Glomerular visceral epithelial cell (primary cell): Measurements from ENCODE around the gene FARP1.

ENCODE experiments used
- DNase-seq: peaks from one replicate; pipeline ENCODE4 v3.0.0-alpha.2; 2016; ENCODE audit errors: extremely low spot score

FARP1 gene

DNA sequence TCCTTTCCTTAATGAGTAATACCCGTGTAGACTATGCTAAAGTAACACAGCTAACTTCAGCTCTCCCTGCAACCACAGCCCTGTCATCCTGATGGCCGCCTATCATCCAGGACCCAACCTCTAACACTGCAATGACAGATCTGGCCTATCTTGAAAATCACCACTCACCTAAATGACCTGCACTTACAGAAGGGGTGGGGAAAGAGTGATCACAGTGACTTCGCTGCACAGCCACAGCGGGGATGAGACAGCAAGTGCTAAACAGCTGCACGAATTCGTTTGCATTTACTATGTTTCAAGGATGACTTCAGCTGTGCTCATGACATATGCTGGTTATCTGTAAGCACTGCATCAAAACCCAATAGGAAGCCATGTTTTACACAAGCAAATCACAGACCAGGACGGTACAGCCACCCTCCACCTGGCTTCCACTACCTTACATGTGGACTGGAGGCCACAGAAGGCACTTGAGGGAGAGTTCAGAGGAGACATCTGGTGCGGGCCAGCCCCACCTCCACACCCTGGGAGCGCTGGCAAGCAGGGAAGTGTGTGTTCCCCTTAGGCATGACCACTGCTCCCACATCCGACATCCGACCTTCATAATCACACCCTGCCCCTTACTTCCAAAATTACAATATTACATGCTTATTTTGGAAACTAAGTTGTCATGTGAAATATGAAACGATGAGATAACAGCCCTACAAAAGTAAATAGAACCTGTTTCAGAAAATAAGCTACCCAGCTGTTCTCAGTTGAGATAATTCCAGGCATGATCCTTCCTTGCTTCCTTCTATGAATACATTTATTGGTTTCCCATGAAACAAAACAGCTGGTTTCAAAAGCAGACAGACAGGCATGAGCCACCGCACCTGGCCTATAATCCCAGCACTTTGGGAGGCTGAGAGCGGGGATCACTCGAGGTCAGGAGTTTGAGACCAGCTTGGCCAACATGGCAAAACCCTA, 338.3 kb downstream of the FARP1 start:
- DNase-seq, result no peak

DNA sequence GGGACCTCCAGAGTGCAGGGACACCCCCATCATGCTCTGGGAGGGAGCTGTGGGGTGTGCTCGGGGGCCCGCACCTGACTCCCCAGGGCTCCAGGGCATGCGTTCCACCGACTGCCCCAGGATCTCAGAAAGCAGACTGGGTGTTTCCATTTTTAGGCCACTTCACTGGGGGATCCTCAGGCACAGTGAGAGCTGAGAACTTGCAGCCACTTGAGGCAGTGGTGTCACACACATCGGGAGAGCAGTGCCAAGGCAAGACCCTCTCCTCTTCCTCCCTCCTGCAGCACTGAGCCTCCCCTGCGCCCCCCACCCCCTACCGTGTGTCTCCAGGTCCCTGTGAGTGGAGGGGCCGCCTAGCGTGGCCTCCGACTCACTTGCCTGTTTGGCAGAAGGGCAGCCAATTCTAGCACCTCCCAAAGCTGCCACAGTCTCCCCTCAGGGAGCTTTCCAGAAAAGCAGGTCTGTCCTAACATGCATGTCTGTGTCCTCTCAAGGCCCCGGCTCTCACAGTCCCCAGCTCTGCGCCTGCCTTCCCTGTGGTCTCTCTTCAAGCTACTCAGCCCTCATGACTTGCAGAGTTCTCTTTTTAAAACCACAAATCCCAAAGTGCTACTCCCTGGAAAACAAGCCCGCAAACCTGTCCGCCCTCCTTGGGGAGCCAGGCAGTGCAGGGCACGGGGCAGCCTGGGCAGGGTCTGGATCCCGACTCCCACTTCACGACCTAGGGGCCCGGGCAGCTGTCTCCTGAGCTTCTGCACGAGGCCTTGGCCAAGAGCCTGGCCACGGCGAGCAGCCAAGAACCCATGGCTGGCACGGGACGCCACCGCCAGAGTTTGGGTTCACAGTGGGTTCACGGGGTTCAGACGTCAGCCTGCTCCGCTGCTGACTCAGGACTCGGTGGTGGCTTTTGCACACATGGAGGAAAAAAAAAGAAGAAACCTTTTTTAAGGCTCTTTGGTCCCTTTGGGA, 339.9 kb downstream of the FARP1 start:
- DNase-seq, result peak; percentile 77

- DNase-seq, result no peak
Observed at GRCh38 chr13:98483601-98484288, 340.9 kb downstream of the FARP1 start.

- DNase-seq, result peak; percentile 98
Observed at GRCh38 chr13:98484289-98485219, 341.7 kb downstream of the FARP1 start.

DNA sequence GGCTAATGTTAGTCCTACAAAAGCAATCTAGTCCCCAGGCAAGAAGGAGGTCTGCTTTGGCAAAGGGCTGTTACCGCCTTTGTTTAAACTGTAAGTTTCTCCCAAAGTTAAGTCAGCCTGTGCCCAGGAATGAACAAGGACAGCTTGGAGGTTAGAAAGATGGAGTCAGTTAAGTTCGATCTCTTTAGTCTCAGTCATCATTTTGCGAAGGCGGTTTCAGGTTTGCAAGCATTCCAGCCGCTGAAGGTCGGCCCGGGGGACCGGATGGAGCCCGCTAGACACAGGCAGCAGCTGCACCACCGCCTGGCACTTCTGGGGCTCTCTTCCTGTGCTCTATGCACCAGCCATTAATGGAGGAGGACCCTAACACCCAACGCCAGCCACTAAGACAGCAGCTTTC, 342.7 kb downstream of the FARP1 start:
- no peak for DNase-seq

- no peak for DNase-seq
Observed at GRCh38 chr13:98486412-98486811, 343.5 kb downstream of the FARP1 start.

DNA sequence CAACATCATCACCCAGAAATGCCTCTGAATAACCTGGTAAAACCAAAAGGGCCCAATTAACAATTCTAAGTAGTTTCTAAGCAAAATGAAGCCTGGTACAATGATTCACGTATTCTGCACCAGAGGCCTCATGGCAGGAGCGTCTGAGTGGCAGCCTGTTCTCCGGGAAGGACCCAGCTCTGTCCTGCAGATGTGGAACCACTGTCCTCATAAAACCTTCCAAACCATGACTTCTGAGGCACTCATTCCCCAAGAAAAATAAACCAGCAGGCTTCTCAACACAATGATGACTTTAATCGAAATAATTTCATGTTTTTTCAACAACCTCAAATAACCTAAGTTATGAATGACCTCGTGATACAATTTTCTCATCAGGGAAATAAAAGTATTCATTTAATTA, 344.1 kb downstream of the FARP1 start:
- DNase-seq, result no peak

DNA sequence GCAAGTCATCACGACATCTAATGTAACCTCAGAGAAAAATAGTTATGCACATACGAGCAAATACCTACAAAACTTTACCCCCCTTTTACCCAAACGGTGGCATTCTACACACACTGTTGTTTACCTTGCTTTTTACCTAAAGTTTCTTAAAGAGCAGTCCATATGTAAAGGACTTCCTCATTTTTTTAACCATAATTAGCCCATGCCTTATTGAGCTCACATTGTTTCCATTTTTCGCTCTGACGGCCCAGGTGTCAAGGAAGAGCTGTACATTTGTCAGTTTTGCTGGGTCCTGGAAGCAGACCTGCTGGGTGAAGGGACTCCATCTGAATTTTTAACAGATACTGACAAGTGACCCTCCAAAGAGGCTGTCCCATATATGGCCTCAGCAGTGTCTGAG, 344.6 kb downstream of the FARP1 start:
- DNase-seq, result no peak

DNA sequence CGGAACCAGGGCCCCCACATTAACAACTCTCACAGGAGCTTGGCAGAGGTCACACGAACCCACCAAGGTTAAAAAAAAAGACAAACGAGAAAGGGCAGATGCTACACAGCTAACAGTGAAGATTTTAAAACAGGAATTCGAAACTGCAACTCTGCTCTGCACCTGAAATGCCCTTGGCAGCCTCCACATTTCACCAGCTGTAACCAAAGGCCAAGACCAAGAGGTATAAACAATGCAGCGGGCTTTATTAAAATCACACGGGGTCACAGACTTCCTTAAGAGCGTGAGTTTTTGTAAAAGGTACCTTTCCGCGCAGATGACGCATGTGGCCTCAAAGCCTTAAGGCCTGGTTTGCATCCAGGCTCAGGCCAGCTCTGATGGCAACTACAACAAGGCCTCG, 345.8 kb downstream of the FARP1 start:
- no peak for DNase-seq

DNA sequence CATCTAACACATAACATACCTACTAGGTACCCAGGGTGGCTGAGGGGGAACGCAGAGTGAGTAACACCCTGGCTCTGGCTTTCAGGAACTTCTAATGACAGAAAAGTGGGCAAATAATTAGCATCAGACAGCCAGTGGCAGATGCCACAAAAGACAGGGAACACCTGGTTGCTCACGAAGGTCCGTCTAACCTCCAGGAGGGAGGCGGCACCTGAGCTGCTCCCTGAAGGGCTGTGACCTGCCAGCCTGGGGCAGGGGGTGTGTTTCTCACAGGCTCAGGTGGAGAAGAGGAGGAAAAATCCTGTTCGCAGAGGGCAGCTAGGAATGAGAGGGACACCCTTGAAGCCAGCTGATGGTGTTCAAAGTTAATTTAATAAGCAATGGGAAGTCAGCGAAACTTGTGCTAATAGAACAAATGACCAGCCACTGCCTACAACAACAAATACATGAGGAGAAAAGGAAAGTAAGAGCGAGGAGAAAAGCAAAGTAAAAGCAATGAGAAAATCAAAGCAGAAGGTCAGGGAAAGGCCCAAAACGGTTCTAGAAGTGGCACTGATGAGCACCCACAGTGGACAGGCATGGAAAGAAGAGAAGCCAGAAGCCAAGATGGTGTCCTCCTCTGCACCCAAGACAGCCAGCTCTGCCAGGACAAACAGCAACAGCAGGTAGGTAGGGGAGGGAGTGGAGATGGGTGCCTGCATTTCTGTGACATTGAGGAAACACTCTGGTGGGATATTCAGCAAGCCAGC, 346.7 kb downstream of the FARP1 start:
- DNase-seq, result no peak

DNA sequence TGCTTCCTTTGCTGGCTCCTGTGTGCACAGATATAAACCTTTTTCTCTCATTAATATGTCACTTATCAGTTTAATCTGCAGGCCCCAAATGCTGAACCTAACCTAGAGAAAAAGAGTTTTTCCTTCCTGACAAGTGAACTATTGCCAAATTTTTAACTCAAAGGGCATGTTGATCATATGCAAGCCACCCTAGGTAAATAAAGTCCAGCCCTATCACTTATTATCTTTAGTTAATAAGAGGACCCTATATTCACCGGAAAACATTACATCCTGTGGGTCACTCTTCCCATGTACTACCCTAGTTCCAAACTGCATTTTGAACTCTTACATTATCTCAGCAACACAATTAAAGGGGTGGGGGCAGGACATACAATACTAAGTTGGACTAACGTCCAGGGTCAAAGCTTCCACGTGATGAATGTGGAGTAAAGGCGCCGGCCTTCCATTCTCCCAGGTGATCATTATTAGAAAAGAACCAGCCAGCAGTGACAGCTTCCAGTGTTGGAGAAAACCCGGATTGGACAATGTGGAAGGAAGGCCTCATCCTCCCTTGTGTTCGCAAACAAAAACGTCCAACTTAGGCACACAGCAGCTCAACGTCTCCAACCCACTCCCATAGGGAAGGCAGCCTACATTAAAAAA, 347.4 kb downstream of the FARP1 start:
- DNase-seq, result no peak

DNA sequence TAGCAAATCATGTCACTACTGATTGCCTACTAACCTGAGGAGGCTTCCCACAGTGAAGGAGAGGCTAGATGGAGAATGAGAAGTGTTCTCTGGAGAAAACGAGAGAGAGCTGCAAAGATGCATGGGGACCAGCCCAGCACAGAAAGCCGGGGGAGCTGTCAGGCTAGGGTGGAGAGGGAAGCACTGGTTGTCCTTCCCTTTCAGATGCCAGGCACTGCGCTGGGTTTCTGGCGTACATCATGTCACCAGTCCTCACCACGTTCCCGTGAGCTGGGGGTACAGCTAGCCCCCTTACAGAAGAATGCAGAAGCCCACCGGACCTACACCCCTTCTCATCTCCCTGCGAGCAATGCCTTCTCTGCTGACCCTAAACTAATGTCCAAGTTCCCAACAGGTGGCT, 348.0 kb downstream of the FARP1 start:
- DNase-seq, result no peak

- no peak for DNase-seq
Observed at GRCh38 chr13:98492335-98493041, 349.6 kb downstream of the FARP1 start.

GRCh38 chr13:98493042-98493712, 350.3 kb downstream of the FARP1 start:
- DNase-seq, result no peak

GRCh38 chr13:98494769-98495168, 351.9 kb downstream of the FARP1 start:
- no peak for DNase-seq

DNA sequence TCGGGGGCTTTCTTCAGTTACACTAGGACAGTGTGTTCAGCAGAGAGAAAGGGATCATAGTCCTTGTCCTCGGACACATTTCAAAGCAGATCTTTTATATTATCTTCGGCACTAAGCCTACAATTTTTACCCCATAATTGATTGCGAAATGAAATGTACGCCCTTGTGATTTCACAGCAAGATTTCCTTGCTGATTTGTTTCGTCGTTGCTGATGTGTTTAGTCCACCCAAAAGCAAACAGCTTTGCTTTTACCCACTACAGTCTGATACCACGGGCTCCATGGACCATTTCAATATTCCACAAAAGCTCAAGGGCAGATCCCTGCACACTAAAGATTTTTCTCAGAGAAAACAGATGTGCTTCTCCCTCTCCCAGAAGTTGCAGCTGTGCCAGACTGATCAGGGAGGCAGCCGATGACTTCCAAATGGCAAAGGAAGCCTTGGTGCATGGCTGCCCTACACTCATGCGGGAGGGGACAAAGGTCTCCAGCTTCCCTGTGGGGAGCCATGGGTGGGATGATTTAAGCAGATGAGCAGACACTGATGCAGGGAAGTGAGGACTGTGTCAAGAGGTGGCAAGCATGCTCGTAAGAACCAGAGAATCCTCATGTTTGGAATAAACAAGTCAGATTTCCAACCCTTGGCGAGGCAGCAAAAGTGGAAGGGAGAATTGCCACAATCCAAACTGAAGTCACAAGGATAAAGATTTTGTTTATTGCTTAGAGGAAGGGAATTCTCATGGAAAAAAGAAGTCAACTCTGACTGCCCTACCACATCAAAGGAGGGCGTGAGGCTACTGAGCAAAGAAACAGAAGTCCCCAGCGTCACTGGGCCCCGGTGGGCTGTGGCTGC, 353.0 kb downstream of the FARP1 start:
- no peak for DNase-seq

- no peak for DNase-seq
Observed at GRCh38 chr13:98496479-98496791, 353.5 kb downstream of the FARP1 start.

DNA sequence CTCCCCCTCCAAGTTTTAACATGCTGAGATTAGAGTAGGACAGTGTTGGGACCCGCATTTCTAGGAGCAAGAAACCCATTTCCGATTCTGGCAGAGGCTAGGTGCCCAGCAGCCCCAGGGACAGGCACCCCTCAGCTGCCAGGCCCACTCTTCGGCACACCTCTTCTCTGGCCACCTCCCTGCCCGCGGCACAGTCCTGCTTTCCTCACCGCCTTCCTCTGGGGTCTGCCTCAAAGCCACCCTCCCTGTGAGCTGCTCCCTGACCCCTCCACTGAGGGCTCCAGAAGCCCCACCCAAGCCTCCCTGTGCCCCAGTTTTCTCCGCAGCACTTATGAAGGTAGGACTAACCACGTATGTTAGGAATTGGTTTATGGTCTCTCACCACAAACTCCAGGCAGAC, 354.1 kb downstream of the FARP1 start:
- DNase-seq, result no peak
